ENCODE measurements around the gene B3GNT5.

B3GNT5 gene

DNA sequence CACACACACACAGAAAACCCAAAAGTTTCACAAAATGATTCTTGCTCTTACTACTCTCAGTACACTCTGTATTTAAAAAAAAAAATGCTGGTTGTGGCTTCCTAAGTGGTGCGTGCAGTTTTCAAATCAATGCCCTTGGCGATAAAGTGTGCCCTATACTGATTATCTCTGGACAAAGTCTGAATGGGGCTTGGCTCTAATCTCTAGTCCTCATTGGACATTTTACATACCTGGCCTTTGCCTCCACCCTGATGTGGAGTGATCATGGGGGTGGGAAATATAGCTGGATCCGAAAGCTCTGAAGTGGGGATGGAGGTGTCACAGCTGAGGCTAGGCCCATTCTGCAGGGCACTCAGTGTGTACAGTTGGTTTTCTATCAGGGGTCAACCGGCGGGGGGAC, 14.1 kb downstream of the B3GNT5 start:
- Mint-ChIP-seq H3K4me1 (no peaks in the 10 kb centered on the region), H3K27me3 (peaks cover 8% of the 10 kb centered on the region), H3K36me3 (no peaks in the 10 kb centered on the region), H3K27ac (no peak overlapping the region), H3K9me3 (no peaks in the 10 kb centered on the region), H3K4me3 (no peak overlapping the region)
- no peak for ATAC-seq

DNA sequence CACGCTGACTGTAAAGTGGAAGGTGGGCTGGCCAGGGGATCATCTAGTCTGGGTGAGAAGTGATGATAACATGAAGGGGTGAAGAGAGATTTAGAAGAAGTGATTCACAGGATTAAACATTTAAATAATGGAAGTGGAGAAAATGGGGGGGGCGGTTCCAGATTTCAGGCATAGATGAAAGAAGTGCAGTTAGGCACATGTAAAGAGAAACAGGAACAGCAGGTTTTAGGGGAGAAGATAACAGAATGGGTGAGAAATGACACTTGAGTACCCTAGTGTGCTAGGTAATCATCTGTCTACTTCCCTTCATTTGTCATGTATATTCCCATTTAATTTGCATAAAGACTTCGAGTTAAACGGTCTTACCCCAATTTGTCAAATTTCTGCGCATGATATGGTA, 15.3 kb downstream of the B3GNT5 start:
- ATAC-seq = no peak
- Mint-ChIP-seq H3K4me3 (no peak overlapping the region), H3K9me3 (no peaks in the 10 kb centered on the region), H3K4me1 (no peaks in the 10 kb centered on the region), H3K36me3 (no peaks in the 10 kb centered on the region), H3K27me3 (peaks cover 8% of the 10 kb centered on the region), H3K27ac (no peak overlapping the region)

DNA sequence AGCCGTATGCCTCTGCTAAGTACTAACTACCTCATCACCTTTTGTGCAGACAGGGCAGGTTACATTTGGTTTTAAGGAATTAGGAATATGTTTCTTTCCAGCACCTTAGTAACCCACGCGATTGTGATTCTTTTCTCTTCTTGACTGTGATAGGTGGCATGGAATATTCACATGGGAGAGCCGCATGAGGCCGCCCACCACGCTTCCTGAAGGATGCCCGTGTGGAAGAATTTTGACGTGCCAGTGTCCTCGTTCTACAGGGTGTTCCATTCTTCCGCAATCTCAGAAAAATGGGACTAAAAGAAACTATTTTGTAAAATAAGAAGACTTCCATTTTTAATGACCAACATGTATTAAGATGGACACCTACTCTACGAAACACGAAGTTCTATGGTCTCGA, 16.3 kb downstream of the B3GNT5 start:
- H3K27me3 Mint-ChIP-seq = peaks cover 8% of the 10 kb centered on the region
- H3K27ac Mint-ChIP-seq = no peak overlapping the region
- H3K4me1 Mint-ChIP-seq = no peaks in the 10 kb centered on the region

DNA sequence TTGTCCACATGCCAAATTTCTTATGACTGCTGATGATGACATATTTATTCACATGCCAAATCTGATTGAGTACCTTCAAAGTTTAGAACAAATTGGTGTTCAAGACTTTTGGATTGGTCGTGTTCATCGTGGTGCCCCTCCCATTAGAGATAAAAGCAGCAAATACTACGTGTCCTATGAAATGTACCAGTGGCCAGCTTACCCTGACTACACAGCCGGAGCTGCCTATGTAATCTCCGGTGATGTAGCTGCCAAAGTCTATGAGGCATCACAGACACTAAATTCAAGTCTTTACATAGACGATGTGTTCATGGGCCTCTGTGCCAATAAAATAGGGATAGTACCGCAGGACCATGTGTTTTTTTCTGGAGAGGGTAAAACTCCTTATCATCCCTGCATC, 17.3 kb downstream of the B3GNT5 start:
- H3K4me3 Mint-ChIP-seq = no peak overlapping the region
- H3K4me1 Mint-ChIP-seq = no peaks in the 10 kb centered on the region
- peaks cover 16% of the 10 kb centered on the region for H3K27me3 Mint-ChIP-seq
- no peaks in the 10 kb centered on the region for H3K9me3 Mint-ChIP-seq
- ATAC-seq = no peak
- no peaks in the 10 kb centered on the region for H3K36me3 Mint-ChIP-seq
- no peak overlapping the region for H3K27ac Mint-ChIP-seq

More for the DNA sequence above, 16.3 kb downstream of the B3GNT5 start:
- no peaks in the 10 kb centered on the region for H3K9me3 Mint-ChIP-seq
- no peak for ATAC-seq
- H3K36me3 Mint-ChIP-seq = no peaks in the 10 kb centered on the region
- no peak overlapping the region for H3K4me3 Mint-ChIP-seq

DNA sequence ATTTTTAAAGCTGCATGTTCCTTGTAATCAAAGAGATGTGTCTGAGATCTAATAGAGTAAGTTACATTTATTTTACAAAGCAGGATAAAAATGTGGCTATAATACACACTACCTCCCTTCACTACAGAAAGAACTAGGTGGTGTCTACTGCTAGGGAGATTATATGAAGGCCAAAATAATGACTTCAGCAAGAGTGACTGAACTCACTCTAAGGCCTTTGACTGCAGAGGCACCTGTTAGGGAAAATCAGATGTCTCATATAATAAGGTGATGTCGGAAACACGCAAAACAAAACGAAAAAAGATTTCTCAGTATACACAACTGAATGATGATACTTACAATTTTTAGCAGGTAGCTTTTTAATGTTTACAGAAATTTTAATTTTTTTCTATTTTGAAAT, 19.1 kb downstream of the B3GNT5 start:
- H3K36me3 Mint-ChIP-seq = no peaks in the 10 kb centered on the region
- peaks cover 16% of the 10 kb centered on the region for H3K27me3 Mint-ChIP-seq
- no peaks in the 10 kb centered on the region for H3K4me1 Mint-ChIP-seq
- H3K27ac Mint-ChIP-seq = no peak overlapping the region
- ATAC-seq = no peak
- H3K4me3 Mint-ChIP-seq = no peak overlapping the region
- H3K9me3 Mint-ChIP-seq = no peaks in the 10 kb centered on the region

DNA sequence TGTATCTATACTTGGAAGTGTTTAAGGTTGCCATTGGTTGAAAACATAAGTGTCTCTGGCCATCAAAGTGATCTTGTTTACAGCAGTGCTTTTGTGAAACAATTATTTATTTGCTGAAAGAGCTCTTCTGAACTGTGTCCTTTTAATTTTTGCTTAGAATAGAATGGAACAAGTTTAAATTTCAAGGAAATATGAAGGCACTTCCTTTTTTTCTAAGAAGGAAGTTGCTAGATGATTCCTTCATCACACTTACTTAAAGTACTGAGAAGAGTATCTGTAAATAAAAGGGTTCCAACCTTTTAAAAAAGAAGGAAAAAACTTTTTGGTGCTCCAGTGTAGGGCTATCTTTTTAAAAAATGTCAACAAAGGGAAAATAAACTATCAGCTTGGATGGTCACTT, 19.7 kb downstream of the B3GNT5 start:
- no peak for ATAC-seq
- H3K4me3 Mint-ChIP-seq = no peak overlapping the region
- no peaks in the 10 kb centered on the region for H3K9me3 Mint-ChIP-seq
- H3K36me3 Mint-ChIP-seq = no peaks in the 10 kb centered on the region
- no peak overlapping the region for H3K27ac Mint-ChIP-seq
- H3K27me3 Mint-ChIP-seq = peaks cover 15% of the 10 kb centered on the region
- H3K4me1 Mint-ChIP-seq = no peaks in the 10 kb centered on the region

DNA sequence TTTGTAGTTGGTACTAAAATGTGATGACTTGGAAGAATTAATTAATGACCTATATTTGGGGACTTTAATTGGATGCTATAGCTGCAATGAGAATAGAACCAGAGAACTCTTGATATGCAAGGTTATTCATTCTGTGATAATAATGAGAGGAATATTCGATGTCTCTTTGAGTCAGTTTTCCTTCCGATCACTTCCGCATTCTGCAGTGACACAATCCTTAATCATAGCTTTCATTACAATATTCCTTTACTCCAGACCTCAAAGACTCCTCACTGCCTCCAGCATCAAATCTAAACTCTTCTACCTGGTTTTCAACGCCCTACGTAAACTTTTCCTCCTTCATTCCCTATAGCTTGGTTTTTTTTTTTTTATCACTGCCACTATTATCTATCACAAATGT, 21.6 kb downstream of the B3GNT5 start:
- H3K27ac Mint-ChIP-seq = no peak overlapping the region
- H3K27me3 Mint-ChIP-seq = peaks cover 9% of the 10 kb centered on the region
- no peaks in the 10 kb centered on the region for H3K36me3 Mint-ChIP-seq
- no peaks in the 10 kb centered on the region for H3K4me1 Mint-ChIP-seq
- H3K4me3 Mint-ChIP-seq = no peak overlapping the region
- H3K9me3 Mint-ChIP-seq = no peaks in the 10 kb centered on the region
- ATAC-seq = no peak

DNA sequence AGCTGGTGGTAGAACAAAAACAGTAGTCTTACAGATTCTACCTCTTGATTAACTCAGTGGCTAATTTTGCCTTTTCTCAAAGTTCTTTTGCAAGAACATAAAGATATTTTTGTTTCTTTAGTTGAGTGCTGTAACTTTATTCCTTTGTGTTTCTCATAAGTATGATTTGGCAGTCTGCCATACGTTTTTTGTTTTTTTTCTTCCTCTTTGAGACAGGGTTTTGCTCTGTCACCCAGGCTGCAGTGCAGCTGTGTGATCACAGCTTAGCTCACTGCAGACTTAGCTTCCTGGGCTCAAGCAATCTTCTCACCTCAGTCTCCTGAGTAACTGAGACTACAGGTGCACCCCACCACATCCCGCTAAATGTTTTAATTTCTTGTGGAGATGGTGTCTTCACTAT, 22.4 kb downstream of the B3GNT5 start:
- Mint-ChIP-seq H3K4me1 (no peaks in the 10 kb centered on the region), H3K9me3 (no peaks in the 10 kb centered on the region), H3K27me3 (peaks cover 9% of the 10 kb centered on the region), H3K4me3 (no peak overlapping the region), H3K27ac (no peak overlapping the region), H3K36me3 (no peaks in the 10 kb centered on the region)
- ATAC-seq = no peak

DNA sequence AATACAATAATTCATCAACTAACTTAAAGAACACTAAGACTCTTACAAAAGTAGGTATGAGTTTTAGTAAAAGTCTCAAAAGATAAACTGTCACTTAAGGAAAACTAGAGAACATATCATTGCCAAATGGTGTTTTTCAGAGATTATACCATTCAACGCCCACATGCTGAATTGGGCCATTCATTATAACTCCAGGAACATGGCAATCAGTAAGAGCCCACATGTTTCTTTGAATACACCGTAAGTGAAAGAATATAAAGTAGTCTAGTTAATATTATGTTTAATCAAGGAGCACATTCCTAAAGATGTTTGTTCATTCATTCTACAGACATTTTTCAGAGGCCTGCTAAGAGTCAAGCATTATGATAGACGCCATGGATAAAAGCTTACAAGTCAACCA, 22.9 kb downstream of the B3GNT5 start:
- Mint-ChIP-seq H3K36me3 (no peaks in the 10 kb centered on the region), H3K4me1 (no peaks in the 10 kb centered on the region), H3K27ac (no peak overlapping the region), H3K4me3 (no peak overlapping the region), H3K27me3 (peaks cover 9% of the 10 kb centered on the region), H3K9me3 (no peaks in the 10 kb centered on the region)
- no peak for ATAC-seq

DNA sequence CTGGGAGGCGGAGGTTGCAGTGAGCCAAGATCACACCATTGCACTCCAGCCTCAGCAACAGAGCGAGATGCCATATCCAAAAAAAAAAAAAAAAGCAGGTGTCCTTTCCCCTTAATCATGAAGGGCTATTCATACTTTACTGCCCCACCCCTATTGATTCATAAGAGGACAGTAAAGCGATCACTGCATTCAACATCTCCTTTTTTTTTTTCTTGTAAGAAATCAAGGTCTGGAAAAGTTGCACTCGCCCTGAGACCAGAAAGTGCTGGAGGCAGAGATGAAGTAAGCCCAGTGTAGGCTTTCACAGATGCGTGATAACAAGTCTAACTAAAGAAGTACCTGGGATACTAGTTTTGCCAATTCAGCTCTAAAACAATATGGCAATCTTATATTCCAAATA, 24.2 kb downstream of the B3GNT5 start:
- Mint-ChIP-seq H3K27ac (no peak overlapping the region), H3K27me3 (peaks cover 19% of the 10 kb centered on the region), H3K9me3 (no peaks in the 10 kb centered on the region), H3K4me1 (no peaks in the 10 kb centered on the region), H3K4me3 (no peak overlapping the region), H3K36me3 (no peaks in the 10 kb centered on the region)
- no peak for ATAC-seq

DNA sequence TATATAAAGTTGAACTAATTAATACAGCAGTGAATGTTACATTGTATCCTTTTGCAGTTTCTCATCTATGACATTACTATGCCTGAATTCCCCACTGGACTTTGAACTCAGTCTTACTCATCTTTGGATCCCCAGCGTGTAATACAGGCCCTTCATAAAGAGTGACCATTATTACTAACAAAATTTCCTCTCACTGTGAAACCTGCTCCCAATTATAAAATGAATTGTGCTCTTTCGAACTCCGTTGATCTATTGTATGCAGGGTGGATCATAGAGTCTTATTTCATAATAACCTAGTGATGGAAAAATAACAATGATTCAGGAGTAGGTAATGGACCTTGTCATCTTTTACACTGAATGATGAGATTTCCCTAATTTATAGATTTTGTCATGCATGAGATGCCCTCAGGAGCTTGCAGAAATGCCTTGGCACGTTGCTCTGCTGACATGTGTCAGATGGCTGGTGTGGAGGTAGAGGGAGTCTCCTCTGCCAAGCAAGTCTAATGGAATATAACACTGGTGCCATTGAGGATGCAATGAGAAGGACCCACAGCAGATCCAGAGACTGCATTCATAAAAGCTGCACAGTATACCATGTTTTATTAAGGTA, 25.5 kb downstream of the B3GNT5 start:
- no peak overlapping the region for H3K4me3 Mint-ChIP-seq
- H3K36me3 Mint-ChIP-seq = no peaks in the 10 kb centered on the region

DNA sequence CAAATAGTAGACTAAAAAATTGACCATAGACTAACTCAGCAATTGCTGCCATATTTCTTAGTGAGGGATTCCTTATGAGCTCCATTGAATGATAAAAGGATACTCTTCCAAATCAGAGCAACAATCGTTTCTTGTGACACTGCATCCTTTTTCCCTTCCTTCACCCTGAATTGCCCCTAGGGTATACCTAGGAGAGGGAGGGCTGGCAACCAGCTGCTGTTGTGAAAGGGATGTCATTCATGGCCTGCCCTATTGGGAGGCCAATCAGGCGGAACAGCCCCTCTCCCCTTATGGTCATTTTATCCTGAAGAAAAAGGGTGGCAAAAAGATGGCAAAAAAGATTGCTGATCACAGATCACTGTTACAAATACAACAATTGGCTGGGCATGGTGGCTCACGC, 26.3 kb downstream of the B3GNT5 start:
- H3K27me3 Mint-ChIP-seq = peaks cover 18% of the 10 kb centered on the region
- H3K4me1 Mint-ChIP-seq = peaks cover 5% of the 10 kb centered on the region
- H3K36me3 Mint-ChIP-seq = no peaks in the 10 kb centered on the region
- H3K9me3 Mint-ChIP-seq = no peaks in the 10 kb centered on the region
- no peak overlapping the region for H3K27ac Mint-ChIP-seq
- H3K4me3 Mint-ChIP-seq = no peak overlapping the region
- ATAC-seq = no peak

More for the DNA sequence above, 25.5 kb downstream of the B3GNT5 start:
- Mint-ChIP-seq H3K4me1 (no peaks in the 10 kb centered on the region), H3K9me3 (no peaks in the 10 kb centered on the region), H3K27ac (no peak overlapping the region), H3K27me3 (peaks cover 19% of the 10 kb centered on the region)
- no peak for ATAC-seq

DNA sequence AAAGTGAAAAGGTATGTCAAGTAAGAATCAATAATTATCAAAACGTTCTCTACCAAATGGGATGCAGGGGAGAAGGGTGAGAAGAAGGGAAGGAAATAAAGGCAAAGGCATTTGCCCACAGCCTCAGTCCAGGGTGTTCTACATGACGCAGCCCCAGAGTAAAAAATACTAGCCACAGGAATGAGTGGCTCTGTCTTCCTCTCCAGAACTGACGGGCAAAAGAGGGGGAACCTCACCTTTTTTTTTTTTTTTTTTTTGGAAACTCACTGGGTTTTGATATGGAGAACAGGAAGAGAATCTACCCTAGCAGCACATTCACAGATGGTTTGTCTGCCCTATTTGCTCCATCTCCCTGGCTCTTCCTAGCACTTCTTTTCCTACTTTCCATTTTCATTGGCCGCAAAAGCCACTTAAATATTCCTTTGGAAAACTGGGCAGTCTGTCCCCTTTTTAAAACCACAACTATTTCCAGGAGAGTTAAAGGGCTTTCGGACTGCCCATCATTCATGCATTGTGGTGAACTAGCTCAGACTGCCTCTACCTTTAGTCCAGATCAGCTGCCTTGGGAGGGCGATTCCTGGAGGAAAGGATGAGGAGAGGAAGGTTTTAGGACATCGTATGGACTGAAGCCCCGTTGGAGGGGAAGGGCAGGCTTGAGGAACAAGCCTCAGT, 28.2 kb downstream of the B3GNT5 start:
- ATAC-seq = no peak
- H3K4me1 Mint-ChIP-seq = peaks cover 19% of the 10 kb centered on the region
- H3K4me3 Mint-ChIP-seq = no peak overlapping the region
- H3K27ac Mint-ChIP-seq = no peak overlapping the region
- H3K36me3 Mint-ChIP-seq = no peaks in the 10 kb centered on the region
- H3K27me3 Mint-ChIP-seq = peaks cover 10% of the 10 kb centered on the region
- H3K9me3 Mint-ChIP-seq = no peaks in the 10 kb centered on the region

DNA sequence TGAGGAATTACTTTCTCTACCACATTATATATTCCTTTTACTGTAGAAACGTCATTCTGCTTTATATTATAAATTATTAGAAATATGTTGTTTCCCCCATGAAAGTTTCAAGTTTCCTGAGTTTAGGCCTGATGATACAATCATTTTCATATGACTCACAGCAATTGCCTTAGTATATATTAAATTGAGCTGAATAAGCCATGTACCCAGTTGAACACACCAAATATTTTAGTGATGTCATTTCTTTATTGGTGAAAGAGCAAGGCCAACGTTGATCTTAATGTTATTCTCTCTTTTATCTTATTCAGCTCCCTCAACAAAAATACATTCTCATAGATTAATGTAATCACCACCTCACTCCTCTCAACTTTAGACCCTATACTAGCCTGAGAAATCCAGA, 30.8 kb downstream of the B3GNT5 start:
- no peak for ATAC-seq
- no peak overlapping the region for H3K4me3 Mint-ChIP-seq
- H3K36me3 Mint-ChIP-seq = no peaks in the 10 kb centered on the region
- no peaks in the 10 kb centered on the region for H3K9me3 Mint-ChIP-seq
- no peak overlapping the region for H3K27ac Mint-ChIP-seq
- peaks cover 10% of the 10 kb centered on the region for H3K27me3 Mint-ChIP-seq
- H3K4me1 Mint-ChIP-seq = peaks cover 29% of the 10 kb centered on the region

DNA sequence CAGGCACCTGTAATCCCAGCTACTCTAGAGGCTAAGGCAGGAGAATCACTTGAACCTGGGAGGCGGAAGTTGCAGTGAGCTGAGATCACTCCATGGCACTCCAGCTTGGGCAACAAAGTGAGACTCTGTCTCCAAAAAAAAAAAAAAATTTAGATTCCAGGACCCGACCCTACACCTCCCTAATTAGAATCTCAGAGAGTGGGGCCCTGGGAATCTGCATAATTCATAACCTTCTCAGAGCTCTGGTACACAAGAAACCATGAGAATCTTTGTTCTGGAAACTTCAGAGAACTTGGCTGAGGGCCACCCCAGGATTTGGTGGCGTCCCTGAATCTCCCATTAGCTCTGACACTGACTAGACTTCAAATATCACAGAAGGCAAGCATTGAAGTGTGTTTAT, 31.5 kb downstream of the B3GNT5 start:
- peaks cover 29% of the 10 kb centered on the region for H3K4me1 Mint-ChIP-seq
- H3K4me3 Mint-ChIP-seq = no peak overlapping the region
- no peak overlapping the region for H3K27ac Mint-ChIP-seq
- no peaks in the 10 kb centered on the region for H3K36me3 Mint-ChIP-seq
- ATAC-seq = no peak
- H3K27me3 Mint-ChIP-seq = peaks cover 10% of the 10 kb centered on the region
- no peaks in the 10 kb centered on the region for H3K9me3 Mint-ChIP-seq

DNA sequence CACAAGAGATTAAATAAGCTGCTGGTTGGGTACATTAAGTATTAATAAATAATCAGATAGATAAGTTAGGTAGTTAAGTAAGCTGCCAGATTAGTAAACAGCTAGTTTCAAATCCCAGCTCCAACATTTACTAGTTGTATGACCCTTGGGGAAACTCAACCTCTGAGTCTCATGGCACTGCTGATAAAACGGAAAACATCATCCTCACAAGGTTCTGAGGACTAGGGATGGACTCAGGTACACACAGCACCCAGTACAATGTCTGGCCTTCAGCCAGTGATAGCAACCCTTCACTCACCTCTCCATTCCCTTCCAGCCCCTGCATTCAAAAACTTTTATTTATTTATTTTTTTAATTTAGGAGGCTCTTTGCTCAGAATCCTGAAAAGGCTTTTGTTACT, 32.3 kb downstream of the B3GNT5 start:
- Mint-ChIP-seq H3K4me3 (peak overlapping the region; percentile 63), H3K27ac (peak overlapping the region; percentile 91)

More for the DNA sequence above, 32.3 kb downstream of the B3GNT5 start:
- no peaks in the 10 kb centered on the region for H3K9me3 Mint-ChIP-seq
- ATAC-seq = no peak
- H3K27me3 Mint-ChIP-seq = peaks cover 10% of the 10 kb centered on the region
- H3K36me3 Mint-ChIP-seq = no peaks in the 10 kb centered on the region
- peaks cover 29% of the 10 kb centered on the region for H3K4me1 Mint-ChIP-seq

Measured in stimulated activated memory B cell treated with anti-CD40 and anti-IgM and Interleukin-4, amounts not matched to agents 10 μg/mL and 1 μg/mL and 100 μg/mL, for 72 hours (primary cell).